ENCODE results near the gene MYO6. TPM values are rescaled to one million over a fixed set of nuclear protein-coding genes. Genes with fewer than 3 reads are reported as not detected.
A peak's percentile ranks its signal among the peaks of the same experiment; 100 is the strongest.

Gene MYO6
- total RNA-seq, 2 donors from 2014 or later = 72.3 to 80.9 TPM

- no peak for TF ChIP-seq CTCF (IDR thresholded peaks at IDR 0.05)
- Histone ChIP-seq H3K9me3 (no peaks in the 10 kb centered on the region), H3K4me1 (no peaks in the 10 kb centered on the region), H3K4me3 (no peak overlapping the region), H3K27ac (no peak overlapping the region), H3K36me3 (no peaks in the 10 kb centered on the region), H3K9ac (ENCODE audit: low read depth in 2 of 2, low read length in 2 of 2) (no peak overlapping the region), H3K27me3 (no peaks in the 10 kb centered on the region)
- DNase-seq = no peak
- intact Hi-C loops (cut with DNase I) = no loop called here
These were observed 99.2 kb downstream of the MYO6 start for GRCh38 chr6:75848274-75848673.

GRCh38 chr6:75849329-75850025 is 100.4 kb downstream of the MYO6 start:
- intact Hi-C loops (cut with DNase I) = no loop called here
- H3K9ac ChIP-seq (ENCODE audit: low read depth in 2 of 2, low read length in 2 of 2) = peak overlapping the region in 1 of 2 donors; percentile 28
- H3K27me3 ChIP-seq = no peaks in the 10 kb centered on the region
- H3K36me3 ChIP-seq = no peaks in the 10 kb centered on the region
- no peak overlapping the region for H3K4me3 ChIP-seq
- H3K27ac ChIP-seq = peak overlapping the region; percentile 30
- no peaks in the 10 kb centered on the region for H3K9me3 ChIP-seq
- DNase-seq = peak; percentile 37
- no peak for TF ChIP-seq CTCF (IDR thresholded peaks at IDR 0.05)
- no peaks in the 10 kb centered on the region for H3K4me1 ChIP-seq

- H3K36me3 ChIP-seq = no peaks in the 10 kb centered on the region
- peak overlapping the region; percentile 30 for H3K27ac ChIP-seq
- no peak overlapping the region for H3K9ac ChIP-seq (ENCODE audit: low read depth in 2 of 2, low read length in 2 of 2)
- no peak for DNase-seq
- no peaks in the 10 kb centered on the region for H3K9me3 ChIP-seq
- TF ChIP-seq CTCF (IDR thresholded peaks at IDR 0.05) = no peak
- intact Hi-C loops (cut with DNase I) = no loop called here
- no peaks in the 10 kb centered on the region for H3K4me1 ChIP-seq
- H3K4me3 ChIP-seq = no peak overlapping the region
- H3K27me3 ChIP-seq = no peaks in the 10 kb centered on the region
These were observed 101.2 kb downstream of the MYO6 start for GRCh38 chr6:75850026-75850833.

GRCh38 chr6:75852721-75853120 is 103.7 kb downstream of the MYO6 start:
- TF ChIP-seq CTCF (IDR thresholded peaks at IDR 0.05) = no peak
- Histone ChIP-seq H3K27me3 (no peaks in the 10 kb centered on the region), H3K4me3 (no peak overlapping the region), H3K4me1 (no peaks in the 10 kb centered on the region), H3K27ac (peak overlapping the region; percentile 17), H3K9me3 (no peaks in the 10 kb centered on the region), H3K36me3 (no peaks in the 10 kb centered on the region), H3K9ac (ENCODE audit: low read depth in 2 of 2, low read length in 2 of 2) (no peak overlapping the region)
- intact Hi-C loops (cut with DNase I) = no loop called here
- no peak for DNase-seq

GRCh38 chr6:75853806-75854205 is 104.8 kb downstream of the MYO6 start:
- H3K9ac ChIP-seq (ENCODE audit: low read depth in 2 of 2, low read length in 2 of 2) = no peak overlapping the region
- no peak for DNase-seq
- H3K27me3 ChIP-seq = no peaks in the 10 kb centered on the region
- no peak for TF ChIP-seq CTCF (IDR thresholded peaks at IDR 0.05)
- H3K4me1 ChIP-seq = no peaks in the 10 kb centered on the region
- intact Hi-C loops (cut with DNase I) = no loop called here
- no peak overlapping the region for H3K27ac ChIP-seq
- no peaks in the 10 kb centered on the region for H3K36me3 ChIP-seq
- no peak overlapping the region for H3K4me3 ChIP-seq
- H3K9me3 ChIP-seq = no peaks in the 10 kb centered on the region
